AG09309 (cell line): ENCODE measurements around the gene ROBO3.

Experiments used
- DNase-seq: peaks from one replicate; pipeline ENCODE4 v3.0.0-alpha.2; 2010; ENCODE audit warnings: low read depth
- H3K4me3 ChIP-seq: 2 replicates; pipeline ENCODE4 v1.5.1; 2011; ENCODE audit warnings: mild to moderate bottlenecking, low read depth, low read length, moderate library complexity; ENCODE audit not compliant: control insufficient read depth
- CTCF ChIP-seq: IDR thresholded peaks from 2 replicates; pipeline ENCODE4 v1.5.1; 2011; ENCODE audit warnings: mild to moderate bottlenecking, low read depth, low read length, inconsistent platforms; ENCODE audit not compliant: insufficient read depth, control insufficient read depth; ENCODE audit errors: missing control alignments

The ROBO3 gene

GRCh38 chr11:124923296-124923695, 58.1 kb downstream of the ROBO3 start:
- TF ChIP-seq CTCF: no peak
- H3K4me3 ChIP-seq: no peak overlapping the region

GRCh38 chr11:124928942-124929665, 63.9 kb downstream of the ROBO3 start:
- H3K4me3 ChIP-seq: no peak overlapping the region
- no peak for TF ChIP-seq CTCF
- DNase-seq: no peak

More at GRCh38 chr11:124923296-124923695, 58.1 kb downstream of the ROBO3 start:
- DNase-seq: no peak

- no peak for DNase-seq
- no peak for TF ChIP-seq CTCF
- no peak overlapping the region for H3K4me3 ChIP-seq
These were observed 65.6 kb downstream of the ROBO3 start for GRCh38 chr11:124930799-124931198.
